ENCODE measurements around the gene TNFRSF11A.

TNFRSF11A gene

GRCh38 chr18:62420513-62421209, 95.6 kb downstream of the TNFRSF11A start:
- DNase-seq, result peak; percentile 81

GRCh38 chr18:62425465-62426190, 100.5 kb downstream of the TNFRSF11A start:
- DNase-seq, result peak; percentile 43

GRCh38 chr18:62426191-62426488, 101.0 kb downstream of the TNFRSF11A start:
- DNase-seq, result no peak

GRCh38 chr18:62432176-62432575, 107.1 kb downstream of the TNFRSF11A start:
- DNase-seq, result no peak

- DNase-seq, result no peak
These were observed 109.7 kb downstream of the TNFRSF11A start for GRCh38 chr18:62434798-62435197.

- DNase-seq, result no peak
These were observed 110.4 kb downstream of the TNFRSF11A start for GRCh38 chr18:62435435-62436031.

- no peak for DNase-seq
These were observed 111.6 kb downstream of the TNFRSF11A start for GRCh38 chr18:62436636-62437234.

GRCh38 chr18:62437235-62438017, 112.3 kb downstream of the TNFRSF11A start:
- DNase-seq, result no peak

GRCh38 chr18:62438018-62438329, 112.9 kb downstream of the TNFRSF11A start:
- no peak for DNase-seq

GRCh38 chr18:62438402-62438801, 113.3 kb downstream of the TNFRSF11A start:
- DNase-seq, result no peak

- DNase-seq, result no peak
These were observed 113.8 kb downstream of the TNFRSF11A start for GRCh38 chr18:62438866-62439265.

All from activated naive CD4-positive, alpha-beta T cell treated with anti-CD3 and anti-CD28 coated beads, Interleukin-2, amount 50 U/mL, for 16 hours (primary cell).